GM18861 (cell line): Measurements from ENCODE around the gene SMYD2.

Source experiments
- ATAC-seq: cut with Tn5 transposase; IDR thresholded peaks from one replicate; pipeline ENCODE4 v1.9.1; 2021; ENCODE audit not compliant: unreplicated experiment

Gene SMYD2

GRCh38 chr1:214354440-214355148 is 73.6 kb downstream of the SMYD2 start:
- ATAC-seq = no peak

GRCh38 chr1:214360116-214360515 is 79.2 kb downstream of the SMYD2 start:
- ATAC-seq = no peak

GRCh38 chr1:214360525-214361164 is 79.7 kb downstream of the SMYD2 start:
- no peak for ATAC-seq

- ATAC-seq = no peak
Observed at GRCh38 chr1:214361636-214362035, 80.7 kb downstream of the SMYD2 start.

- no peak for ATAC-seq
Observed at GRCh38 chr1:214362188-214362882, 81.4 kb downstream of the SMYD2 start.

GRCh38 chr1:214363386-214363785 is 82.4 kb downstream of the SMYD2 start:
- ATAC-seq = no peak

- ATAC-seq = no peak
Observed at GRCh38 chr1:214364386-214364785, 83.4 kb downstream of the SMYD2 start.

GRCh38 chr1:214364786-214365295 is 83.9 kb downstream of the SMYD2 start:
- ATAC-seq = no peak

GRCh38 chr1:214367841-214368240 is 86.9 kb downstream of the SMYD2 start:
- ATAC-seq = no peak

GRCh38 chr1:214369364-214369763 is 88.4 kb downstream of the SMYD2 start:
- no peak for ATAC-seq

- no peak for ATAC-seq
Observed at GRCh38 chr1:214370615-214371014, 89.7 kb downstream of the SMYD2 start.

GRCh38 chr1:214372092-214372491 is 91.1 kb downstream of the SMYD2 start:
- ATAC-seq = no peak

- no peak for ATAC-seq
Observed at GRCh38 chr1:214377485-214377884, 96.5 kb downstream of the SMYD2 start.

GRCh38 chr1:214377886-214378285 is 96.9 kb downstream of the SMYD2 start:
- no peak for ATAC-seq

GRCh38 chr1:214378492-214378891 is 97.5 kb downstream of the SMYD2 start:
- ATAC-seq = no peak

- ATAC-seq = no peak
Observed at GRCh38 chr1:214379236-214379970, 98.4 kb downstream of the SMYD2 start.

- ATAC-seq = no peak
Observed at GRCh38 chr1:214380396-214380795, 99.4 kb downstream of the SMYD2 start.

GRCh38 chr1:214380986-214381695 is 100.2 kb downstream of the SMYD2 start:
- ATAC-seq = no peak

- ATAC-seq = no peak
Observed at GRCh38 chr1:214383381-214384372, 102.7 kb downstream of the SMYD2 start.
